GM19372 (cell line): ENCODE data around the gene ARL13B.

Experiments
- ATAC-seq: cut with Tn5 transposase; IDR thresholded peaks from one replicate; pipeline ENCODE4 v1.9.1; 2021; ENCODE audit warnings: mild to moderate bottlenecking, low read depth, moderate library complexity; ENCODE audit not compliant: unreplicated experiment

Gene ARL13B

GRCh38 chr3:94093151-94093550, 113.2 kb downstream of the ARL13B start:
- ATAC-seq: no peak

GRCh38 chr3:94095111-94095510, 115.2 kb downstream of the ARL13B start:
- no peak for ATAC-seq

- ATAC-seq: no peak
Measured at GRCh38 chr3:94098452-94098851, 118.5 kb downstream of the ARL13B start.

- ATAC-seq: no peak
Measured at GRCh38 chr3:94099311-94099710, 119.4 kb downstream of the ARL13B start.

GRCh38 chr3:94101860-94102259, 121.9 kb downstream of the ARL13B start:
- no peak for ATAC-seq
